T-helper 17 cell (primary cell): ENCODE measurements around the gene SERPINB7. TPM values are rescaled to one million over a fixed set of nuclear protein-coding genes. Genes with fewer than 3 reads are reported as not detected.
A peak's percentile ranks its signal among the peaks of the same experiment; 100 is the strongest.

Source experiments
- ATAC-seq: fragments of 150-1000 bp; cut with Tn5 transposase; 2 replicates; pipeline ENCODE4 v1.10.0; 2021; ENCODE audit warnings: mild to moderate bottlenecking, moderate library complexity
- DNase-seq, 3 donors: peaks; one replicate each; pipeline versions ENCODE4 v3.0.0 to v3.0.0-alpha.2; 2020 to 2021
- H3K9me3 ChIP-seq: one replicate; pipeline ENCODE4 v1.7.0; 2013; ENCODE audit warnings: low read length, mild to moderate bottlenecking; ENCODE audit not compliant: control insufficient read depth, poor library complexity, severe bottlenecking
- H3K27ac Mint-ChIP-seq: one replicate; pipeline ENCODE4 v1.8.0; 2022; ENCODE audit warnings: mild to moderate bottlenecking, moderate library complexity, mixed read lengths
- H3K27me3 Mint-ChIP-seq: one replicate; pipeline ENCODE4 v1.8.0; 2022; ENCODE audit warnings: mixed read lengths
- H3K36me3 Mint-ChIP-seq: one replicate; pipeline ENCODE4 v1.8.0; 2022; ENCODE audit warnings: low read depth, mixed read lengths
- H3K4me1 Mint-ChIP-seq: one replicate; pipeline ENCODE4 v1.8.0; 2022; ENCODE audit warnings: mild to moderate bottlenecking, mixed read lengths
- H3K4me3 Mint-ChIP-seq: one replicate; pipeline ENCODE4 v1.8.0; 2022; ENCODE audit warnings: mild to moderate bottlenecking, moderate library complexity, mixed read lengths
- total RNA-seq, 4 donors: library from RNA in 2 of 4; stranded (reverse) in 2 of 4; gene quantifications; one replicate each; pipeline ENCODE4 v1.2.3 and lab custom pipeline; 2022 to 2026

The SERPINB7 gene
- total RNA-seq, 2 donors from 2014 or later = not detected

- H3K27me3 Mint-ChIP-seq = no peaks in the 10 kb centered on the region
- H3K9me3 ChIP-seq = no peaks in the 10 kb centered on the region
- H3K4me1 Mint-ChIP-seq = no peaks in the 10 kb centered on the region
- ATAC-seq (no peak), DNase-seq (no peak)
- no peaks in the 10 kb centered on the region for H3K36me3 Mint-ChIP-seq
- H3K27ac Mint-ChIP-seq = no peak overlapping the region
- H3K4me3 Mint-ChIP-seq = no peak overlapping the region
Observed at GRCh38 chr18:63762518-63762917, 12.7 kb upstream of the SERPINB7 start.

DNA sequence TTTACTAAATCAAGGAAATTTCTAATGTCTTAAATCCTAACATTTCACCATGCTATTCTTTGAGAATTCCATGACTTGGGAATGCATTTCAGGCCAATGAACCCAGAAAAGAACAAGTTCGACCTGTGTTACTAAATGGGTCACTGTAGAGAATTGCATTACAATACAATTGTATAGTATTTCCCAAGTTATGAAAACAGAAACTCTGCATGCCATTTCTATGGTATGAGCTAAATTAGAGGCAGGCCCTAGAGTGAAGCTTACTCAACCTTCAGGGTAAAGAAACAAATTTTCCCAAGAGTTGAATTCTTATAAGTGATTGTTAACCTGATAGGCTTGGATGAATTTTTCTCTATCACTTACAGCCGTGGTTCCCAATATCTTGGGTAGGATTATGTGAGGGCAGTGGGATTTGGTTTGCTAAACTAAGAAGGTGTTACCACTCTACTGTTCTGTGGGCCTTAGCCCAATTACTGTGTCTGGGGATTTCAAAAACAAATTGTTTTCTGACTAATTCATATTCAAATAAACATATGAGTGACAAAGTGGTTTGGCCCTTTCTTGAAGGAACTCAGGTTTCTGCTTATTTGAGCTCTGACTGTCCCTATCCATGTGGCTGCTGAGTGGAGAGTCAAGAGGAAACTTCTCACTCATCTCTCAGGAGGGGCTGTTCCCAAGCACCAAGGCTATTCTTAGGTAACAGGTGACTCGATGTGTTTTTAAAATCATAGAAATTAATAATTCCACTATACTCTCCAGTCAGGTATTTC is 11.2 kb upstream of the SERPINB7 start:
- DNase-seq = no peak
- Mint-ChIP-seq H3K36me3 (peaks cover 2% of the 10 kb centered on the region), H3K27ac (no peak overlapping the region), H3K4me1 (no peaks in the 10 kb centered on the region), H3K4me3 (no peak overlapping the region), H3K27me3 (no peaks in the 10 kb centered on the region)
- H3K9me3 ChIP-seq = no peaks in the 10 kb centered on the region
- ATAC-seq = no peak

DNA sequence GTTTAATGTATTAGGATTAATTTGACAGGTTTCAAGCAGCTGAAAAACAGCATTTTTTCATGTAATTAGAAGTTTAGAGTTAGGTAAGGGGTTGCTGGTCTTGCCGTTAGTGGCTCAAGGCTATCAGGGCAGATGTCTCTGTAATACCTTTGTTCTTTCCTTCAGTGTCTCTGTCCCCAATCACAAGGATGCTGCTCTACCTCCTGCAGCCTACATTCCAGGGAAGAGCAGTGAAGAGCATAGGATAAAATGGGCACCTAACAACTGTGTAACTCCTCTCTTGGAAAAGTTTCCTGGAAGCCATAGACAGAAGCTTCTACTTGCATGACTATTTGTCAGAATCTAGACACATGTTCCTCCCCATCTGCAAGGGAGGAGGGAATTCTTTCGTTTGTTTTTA is 9.4 kb upstream of the SERPINB7 start:
- H3K27me3 Mint-ChIP-seq = no peaks in the 10 kb centered on the region
- H3K27ac Mint-ChIP-seq = no peak overlapping the region
- DNase-seq (no peak), ATAC-seq (no peak)
- no peaks in the 10 kb centered on the region for H3K4me1 Mint-ChIP-seq
- peaks cover 2% of the 10 kb centered on the region for H3K36me3 Mint-ChIP-seq
- no peaks in the 10 kb centered on the region for H3K9me3 ChIP-seq
- H3K4me3 Mint-ChIP-seq = no peak overlapping the region

DNA sequence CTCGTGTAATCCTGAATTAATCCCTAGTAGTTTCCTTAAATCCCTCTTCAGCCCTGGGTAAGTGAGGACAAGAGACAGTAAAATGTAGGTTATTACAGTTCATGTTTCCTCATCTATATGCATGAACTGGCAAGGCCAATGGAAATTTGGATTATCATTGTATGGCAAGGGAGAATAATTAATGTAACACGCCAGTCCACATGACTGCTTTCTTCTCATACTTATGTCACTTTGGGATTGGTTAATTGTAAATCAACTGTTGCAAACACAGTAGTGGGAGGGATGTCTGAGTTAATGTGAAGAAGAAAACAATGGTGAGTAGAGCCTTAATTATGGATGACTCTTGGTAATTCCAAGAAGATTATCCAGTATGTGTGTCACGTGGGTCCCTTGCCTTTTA is 1.7 kb upstream of the SERPINB7 start:
- H3K9me3 ChIP-seq = no peaks in the 10 kb centered on the region
- Mint-ChIP-seq H3K27ac (no peak overlapping the region), H3K27me3 (no peaks in the 10 kb centered on the region), H3K4me3 (no peak overlapping the region), H3K36me3 (no peaks in the 10 kb centered on the region), H3K4me1 (no peaks in the 10 kb centered on the region)
- DNase-seq = no peak
- ATAC-seq = no peak

GRCh38 chr18:63774511-63774910 is 707 bp upstream of the SERPINB7 start:
- ATAC-seq = no peak

GRCh38 chr18:63779386-63779785 is 4.2 kb downstream of the SERPINB7 start:
- ATAC-seq (no peak), DNase-seq (no peak)
- H3K4me3 Mint-ChIP-seq = no peak overlapping the region
- H3K9me3 ChIP-seq = no peaks in the 10 kb centered on the region
- no peaks in the 10 kb centered on the region for H3K4me1 Mint-ChIP-seq
- no peak overlapping the region for H3K27ac Mint-ChIP-seq
- no peaks in the 10 kb centered on the region for H3K27me3 Mint-ChIP-seq
- H3K36me3 Mint-ChIP-seq = no peaks in the 10 kb centered on the region

More at GRCh38 chr18:63774511-63774910, 707 bp upstream of the SERPINB7 start:
- H3K27ac Mint-ChIP-seq = no peak overlapping the region
- H3K36me3 Mint-ChIP-seq = no peaks in the 10 kb centered on the region
- no peaks in the 10 kb centered on the region for H3K27me3 Mint-ChIP-seq
- no peak for DNase-seq
- H3K4me1 Mint-ChIP-seq = no peaks in the 10 kb centered on the region
- no peaks in the 10 kb centered on the region for H3K9me3 ChIP-seq
- no peak overlapping the region for H3K4me3 Mint-ChIP-seq

- Mint-ChIP-seq H3K4me1 (no peaks in the 10 kb centered on the region), H3K36me3 (no peaks in the 10 kb centered on the region), H3K27ac (no peak overlapping the region), H3K4me3 (no peak overlapping the region), H3K27me3 (peaks cover 6% of the 10 kb centered on the region)
- no peak for DNase-seq
- ATAC-seq = no peak
- no peaks in the 10 kb centered on the region for H3K9me3 ChIP-seq
Observed at GRCh38 chr18:63783394-63783793, 8.2 kb downstream of the SERPINB7 start.

DNA sequence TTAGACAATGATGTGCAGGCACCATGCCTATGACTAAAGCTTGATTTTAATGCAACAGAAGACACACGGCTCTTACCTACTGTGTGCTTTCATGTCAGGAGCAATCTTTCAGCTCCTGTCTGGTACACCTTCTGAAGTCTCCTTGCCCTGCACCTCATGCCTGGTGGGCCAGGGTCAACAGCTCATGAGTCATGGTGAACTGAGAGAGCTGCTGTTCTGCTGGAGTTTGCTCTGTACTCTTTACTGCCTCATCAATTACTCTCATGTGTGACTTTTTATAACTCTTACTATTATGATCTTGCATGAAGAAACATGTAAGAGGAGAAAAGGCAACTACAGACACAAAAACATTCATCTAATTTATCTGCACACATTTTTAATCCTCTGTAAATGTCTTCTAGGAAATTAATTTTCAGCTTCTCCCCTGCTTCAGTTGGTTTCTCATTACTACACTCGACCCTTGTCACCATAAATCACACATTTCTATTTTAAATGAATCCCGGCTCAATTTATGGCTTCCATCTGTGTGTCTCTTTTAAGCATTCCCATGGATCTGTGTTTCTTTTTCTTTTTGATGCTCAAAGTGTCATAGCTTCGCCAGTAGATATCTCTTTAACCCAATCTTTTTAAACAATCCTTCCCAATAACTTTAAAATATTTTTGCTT is 9.7 kb downstream of the SERPINB7 start:
- Mint-ChIP-seq H3K27ac (no peak overlapping the region), H3K36me3 (no peaks in the 10 kb centered on the region), H3K27me3 (peaks cover 6% of the 10 kb centered on the region), H3K4me1 (no peaks in the 10 kb centered on the region), H3K4me3 (no peak overlapping the region)
- DNase-seq (no peak), ATAC-seq (no peak)
- H3K9me3 ChIP-seq = no peaks in the 10 kb centered on the region

DNA sequence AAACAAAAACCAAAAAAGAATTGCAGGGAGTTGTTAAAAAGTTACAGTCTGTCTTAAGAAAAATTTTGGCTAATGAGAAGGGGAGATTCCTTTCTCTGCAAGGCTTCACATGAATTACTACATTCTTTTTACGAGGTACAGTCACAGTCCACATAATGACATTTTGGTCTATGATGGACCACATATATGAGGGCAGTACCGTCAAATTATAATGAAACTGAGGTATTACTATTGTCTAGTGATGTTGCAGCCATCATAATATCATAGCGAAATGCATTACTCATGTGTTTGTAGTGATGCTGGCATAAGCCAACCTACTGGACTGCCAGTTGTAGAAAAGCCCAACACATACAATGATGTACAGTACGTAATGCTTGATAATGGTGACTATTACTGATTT is 12.5 kb downstream of the SERPINB7 start:
- no peak overlapping the region for H3K4me3 Mint-ChIP-seq

DNA sequence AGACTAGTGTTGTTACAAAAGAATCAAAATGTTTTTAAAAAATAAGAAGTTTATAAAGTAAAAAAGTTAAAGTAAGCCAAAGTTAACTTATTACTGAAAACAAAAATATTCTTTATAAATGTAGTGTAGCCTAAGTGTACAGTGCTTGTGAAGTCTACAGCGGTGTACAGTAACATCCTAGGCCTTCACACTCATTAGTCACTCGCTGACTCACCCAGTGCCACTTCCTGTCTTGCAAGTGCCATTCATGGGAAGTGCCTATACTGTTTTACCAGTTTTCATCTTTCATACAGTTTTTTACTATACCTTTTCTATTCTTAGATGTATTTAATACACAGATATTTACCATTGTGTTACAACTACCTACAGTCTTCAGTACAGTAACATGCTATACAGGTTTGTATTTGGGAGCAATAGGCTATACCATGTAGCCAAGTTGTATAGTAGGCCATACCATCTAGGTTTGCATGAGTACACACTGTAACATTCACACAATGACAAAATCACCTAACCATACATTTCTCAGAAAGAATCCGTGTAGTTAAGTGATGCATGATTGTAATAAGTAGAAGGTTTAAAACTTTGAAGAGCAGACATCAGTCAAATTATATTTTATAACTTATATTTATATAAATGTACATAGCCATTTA is 13.4 kb downstream of the SERPINB7 start:
- no peak for DNase-seq
- no peak overlapping the region for H3K27ac Mint-ChIP-seq
- ATAC-seq = peak; percentile 42
- H3K27me3 Mint-ChIP-seq = peaks cover 6% of the 10 kb centered on the region
- no peaks in the 10 kb centered on the region for H3K9me3 ChIP-seq
- no peaks in the 10 kb centered on the region for H3K36me3 Mint-ChIP-seq
- H3K4me1 Mint-ChIP-seq = no peaks in the 10 kb centered on the region
- H3K4me3 Mint-ChIP-seq = no peak overlapping the region

More for the DNA sequence above, 12.5 kb downstream of the SERPINB7 start:
- no peak for ATAC-seq
- DNase-seq = no peak
- no peaks in the 10 kb centered on the region for H3K36me3 Mint-ChIP-seq
- H3K27me3 Mint-ChIP-seq = peaks cover 6% of the 10 kb centered on the region
- H3K4me1 Mint-ChIP-seq = no peaks in the 10 kb centered on the region
- no peaks in the 10 kb centered on the region for H3K9me3 ChIP-seq
- no peak overlapping the region for H3K27ac Mint-ChIP-seq

GRCh38 chr18:63789327-63789726 is 14.1 kb downstream of the SERPINB7 start:
- no peak for ATAC-seq
- Mint-ChIP-seq H3K4me1 (no peaks in the 10 kb centered on the region), H3K36me3 (no peaks in the 10 kb centered on the region)

GRCh38 chr18:63795606-63796005 is 20.4 kb downstream of the SERPINB7 start:
- peaks cover 3% of the 10 kb centered on the region for H3K9me3 ChIP-seq
- DNase-seq = no peak
- no peak for ATAC-seq
- no peaks in the 10 kb centered on the region for H3K27me3 Mint-ChIP-seq
- H3K4me1 Mint-ChIP-seq = no peaks in the 10 kb centered on the region
- no peak overlapping the region for H3K27ac Mint-ChIP-seq
- H3K4me3 Mint-ChIP-seq = no peak overlapping the region
- no peaks in the 10 kb centered on the region for H3K36me3 Mint-ChIP-seq

More at GRCh38 chr18:63789327-63789726, 14.1 kb downstream of the SERPINB7 start:
- no peaks in the 10 kb centered on the region for H3K9me3 ChIP-seq
- DNase-seq = no peak
- no peak overlapping the region for H3K4me3 Mint-ChIP-seq
- H3K27ac Mint-ChIP-seq = no peak overlapping the region
- peaks cover 6% of the 10 kb centered on the region for H3K27me3 Mint-ChIP-seq

GRCh38 chr18:63799189-63799588 is 24.0 kb downstream of the SERPINB7 start:
- no peaks in the 10 kb centered on the region for H3K4me1 Mint-ChIP-seq
- ATAC-seq (no peak), DNase-seq (no peak)

More at GRCh38 chr18:63799189-63799588, 24.0 kb downstream of the SERPINB7 start:
- Mint-ChIP-seq H3K36me3 (no peaks in the 10 kb centered on the region), H3K4me3 (no peak overlapping the region), H3K27me3 (no peaks in the 10 kb centered on the region), H3K27ac (no peak overlapping the region)
- peaks cover 3% of the 10 kb centered on the region for H3K9me3 ChIP-seq
